Body of pancreas (tissue), 4 donors: ENCODE measurements around the gene PKP4. TPM values are rescaled to one million over a fixed set of nuclear protein-coding genes. Genes with fewer than 3 reads are reported as not detected.

Experiments used
- ATAC-seq: fragments of 150-250 bp; one replicate; pipeline ENCODE4 v1.9.1; 2016
- DNase-seq, 4 donors: peaks; one replicate each; pipeline ENCODE4 v3.0.0-alpha.2; 2019
- H3K27ac ChIP-seq, 4 donors: fragments of 200-600 bp; sonication (generic); 1 replicate in 3 of 4; 2 replicates in 1 of 4; pipeline versions ENCODE4 v1.5.1 to v1.6.1; 2016 to 2019; ENCODE audit warnings: mild to moderate bottlenecking in 1 of 4, mixed read lengths in 1 of 4, moderate library complexity in 1 of 4
- H3K27me3 ChIP-seq, 2 donors: fragments of 200-600 bp; sonication (generic); one replicate each; pipeline ENCODE4 v1.6.0; 2016; ENCODE audit warnings: mild to moderate bottlenecking in 1 of 2
- H3K36me3 ChIP-seq, 2 donors: fragments of 200-600 bp; sonication (generic); replicated peaks in 1 of 2; 2 replicates each; pipeline ENCODE4 v1.5.1; 2016; ENCODE audit warnings: low read depth in 2 of 2; ENCODE audit not compliant: insufficient read depth in 1 of 2
- H3K4me1 ChIP-seq: fragments of 200-600 bp; sonication (generic); one replicate; pipeline ENCODE4 v1.6.0; 2016
- H3K4me3 ChIP-seq, 2 donors: fragments of 200-600 bp; sonication (generic); 1 replicate in 1 of 2; 2 replicates in 1 of 2; pipeline ENCODE4 v1.5.1; 2016 to 2019
- H3K9me3 ChIP-seq, 3 donors: fragments of 200-600 bp; sonication (generic); 1 replicate in 2 of 3; 2 replicates in 1 of 3; pipeline ENCODE4 v1.5.1; 2016
- POLR2A ChIP-seq, 3 donors: fragments of 450-650 bp; IDR thresholded peaks; one replicate each; pipeline ENCODE4 v1.6.1; 2016; ENCODE audit warnings: antibody characterized with exemption in 3 of 3, mild to moderate bottlenecking in 2 of 3
- WGBS, 2 donors: methylation state at CpG; one replicate each; pipeline ENCODE4 v1.1.5; 2017; 5-methylcytosine and 5-hydroxymethylcytosine counted together
- intact Hi-C: fragments of 100-400 bp; cut with DNase I; formaldehyde crosslinking; loops from one replicate; pipeline ENCODE4 v1.15.1; 2023
- total RNA-seq, 2 donors: library from RNA; depleted of rRNA; stranded (reverse); fragments of >200 nt; gene quantifications; one replicate each; pipeline ENCODE4 v1.1.0, GENCODE V29; 2016
- TF ChIP-seq, protein P1 (sequence below), 7 experiments: fragments of 450-650 bp in 4 of 7; fragments of 200-600 bp in 3 of 7; sonication (generic) in 3 of 7; IDR thresholded peaks; one replicate each; pipeline ENCODE4 v1.5.1; 2016 to 2019; ENCODE audit warnings: antibody characterized with exemption in 7 of 7

PKP4 gene
- total RNA-seq, 2 donors from 2014 or later = 36.3 to 50.1 TPM

DNA sequence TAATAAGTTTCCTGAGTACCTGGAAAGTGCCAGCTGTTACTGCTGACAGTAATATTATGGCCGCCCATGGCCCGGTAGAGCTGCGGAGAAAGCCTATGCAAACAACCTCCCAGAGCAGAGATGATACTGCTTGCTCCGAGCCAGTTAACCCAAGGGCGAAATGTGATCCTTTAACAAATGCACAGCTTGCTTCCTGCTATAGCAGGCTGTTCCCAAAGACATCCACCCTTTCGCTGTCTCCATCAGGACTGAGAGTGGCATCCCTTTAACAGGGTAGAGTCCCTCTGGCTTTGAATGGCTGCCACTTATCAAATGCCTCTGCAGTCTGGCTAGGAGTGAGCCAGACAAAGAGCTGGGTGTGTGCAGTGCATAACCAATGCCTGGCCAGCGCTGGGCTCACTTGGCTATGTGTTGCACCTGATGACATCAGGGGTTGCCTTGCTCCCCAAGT, 268.7 kb downstream of the PKP4 start:
- Histone ChIP-seq H3K27ac (no peak overlapping the region), H3K9me3 (no peaks in the 10 kb centered on the region), H3K36me3 (no peaks in the 10 kb centered on the region), H3K4me3 (no peak overlapping the region), H3K27me3 (no peaks in the 10 kb centered on the region), H3K4me1 (peaks cover 11% of the 10 kb centered on the region)
- ATAC-seq (no peak), DNase-seq (no peak)
- WGBS, 2 donors = 42 to 53% methylated on average over 6 to 7 of the region's 7 CpGs
- no peak for TF ChIP-seq POLR2A (IDR thresholded peaks at IDR 0.05)
- TF ChIP-seq, protein P1, sequence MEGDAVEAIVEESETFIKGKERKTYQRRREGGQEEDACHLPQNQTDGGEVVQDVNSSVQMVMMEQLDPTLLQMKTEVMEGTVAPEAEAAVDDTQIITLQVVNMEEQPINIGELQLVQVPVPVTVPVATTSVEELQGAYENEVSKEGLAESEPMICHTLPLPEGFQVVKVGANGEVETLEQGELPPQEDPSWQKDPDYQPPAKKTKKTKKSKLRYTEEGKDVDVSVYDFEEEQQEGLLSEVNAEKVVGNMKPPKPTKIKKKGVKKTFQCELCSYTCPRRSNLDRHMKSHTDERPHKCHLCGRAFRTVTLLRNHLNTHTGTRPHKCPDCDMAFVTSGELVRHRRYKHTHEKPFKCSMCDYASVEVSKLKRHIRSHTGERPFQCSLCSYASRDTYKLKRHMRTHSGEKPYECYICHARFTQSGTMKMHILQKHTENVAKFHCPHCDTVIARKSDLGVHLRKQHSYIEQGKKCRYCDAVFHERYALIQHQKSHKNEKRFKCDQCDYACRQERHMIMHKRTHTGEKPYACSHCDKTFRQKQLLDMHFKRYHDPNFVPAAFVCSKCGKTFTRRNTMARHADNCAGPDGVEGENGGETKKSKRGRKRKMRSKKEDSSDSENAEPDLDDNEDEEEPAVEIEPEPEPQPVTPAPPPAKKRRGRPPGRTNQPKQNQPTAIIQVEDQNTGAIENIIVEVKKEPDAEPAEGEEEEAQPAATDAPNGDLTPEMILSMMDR (IDR thresholded peaks at IDR 0.05) = no peak
- intact Hi-C loops = no loop called here

DNA sequence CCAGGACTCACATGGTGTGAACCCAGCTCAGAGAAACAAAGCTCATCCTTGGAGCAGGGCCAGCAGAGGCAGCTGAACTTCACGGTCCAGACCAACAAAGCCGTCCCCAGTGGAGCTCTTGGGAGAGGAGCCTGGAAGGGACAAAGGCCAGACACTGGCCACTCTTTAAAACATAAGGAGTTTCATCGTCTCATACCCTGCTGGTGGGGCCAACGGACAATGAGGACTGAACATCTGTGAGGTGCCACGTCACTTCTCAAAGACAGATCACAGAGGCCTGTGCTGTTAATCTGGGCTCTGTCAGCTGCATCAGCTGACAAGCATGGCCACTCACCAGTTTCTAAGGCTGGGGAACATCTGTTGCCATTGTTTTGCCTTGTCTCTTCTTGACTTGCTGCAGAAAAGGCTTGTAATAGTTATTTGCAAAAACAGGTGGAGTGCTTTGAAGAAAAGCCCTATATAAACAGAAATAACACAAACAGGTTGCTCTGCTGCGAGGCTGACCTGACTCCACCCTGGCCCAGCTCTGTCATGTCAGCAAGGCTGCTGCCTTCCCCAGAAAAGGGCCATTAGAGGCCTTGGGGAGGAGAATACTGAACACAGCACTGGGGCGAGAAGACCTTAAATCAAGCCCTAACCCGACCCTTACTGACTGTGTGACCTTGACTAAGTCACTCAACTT, 270.3 kb downstream of the PKP4 start:
- Histone ChIP-seq H3K4me1 (peaks cover 11% of the 10 kb centered on the region), H3K9me3 (no peaks in the 10 kb centered on the region), H3K27ac (no peak overlapping the region), H3K4me3 (no peak overlapping the region), H3K27me3 (no peaks in the 10 kb centered on the region), H3K36me3 (no peaks in the 10 kb centered on the region)
- DNase-seq = no peak
- 72 to 74% methylated on average over 6 to 8 of the region's 8 CpGs for WGBS, 2 donors
- intact Hi-C loops = no loop called here
- TF ChIP-seq POLR2A (IDR thresholded peaks at IDR 0.05) = no peak
- TF ChIP-seq, protein P1 (IDR thresholded peaks at IDR 0.05) = no peak
- no peak for ATAC-seq

DNA sequence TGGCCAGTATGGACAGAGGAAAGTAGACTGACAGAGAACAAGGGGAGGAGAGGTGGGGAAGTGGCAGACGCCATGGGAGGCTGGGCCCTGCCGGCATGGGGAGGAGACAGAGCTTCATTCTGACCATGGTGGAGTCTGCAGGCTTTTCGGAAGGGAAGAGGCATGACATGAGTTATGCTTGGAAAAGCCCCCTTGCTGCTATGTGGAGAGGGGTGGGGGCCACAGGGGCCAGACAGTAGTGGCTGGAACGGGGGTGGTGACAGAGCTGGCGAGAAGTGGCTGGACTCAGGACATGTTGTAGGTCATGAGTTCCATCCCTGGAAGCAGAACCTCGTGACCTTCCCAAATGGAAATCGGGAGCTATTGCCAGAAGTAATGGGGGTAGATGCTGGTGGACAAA, 271.7 kb downstream of the PKP4 start:
- Histone ChIP-seq H3K4me3 (no peak overlapping the region), H3K27me3 (no peaks in the 10 kb centered on the region), H3K9me3 (no peaks in the 10 kb centered on the region), H3K36me3 (no peaks in the 10 kb centered on the region), H3K27ac (no peak overlapping the region), H3K4me1 (peaks cover 11% of the 10 kb centered on the region)
- intact Hi-C loops = no loop called here
- ATAC-seq (no peak), DNase-seq (no peak)
- 78 to 79% methylated on average over 7 of the region's 7 CpGs for WGBS, 2 donors
- TF ChIP-seq, protein P1 (IDR thresholded peaks at IDR 0.05) = no peak
- TF ChIP-seq POLR2A (IDR thresholded peaks at IDR 0.05) = no peak

DNA sequence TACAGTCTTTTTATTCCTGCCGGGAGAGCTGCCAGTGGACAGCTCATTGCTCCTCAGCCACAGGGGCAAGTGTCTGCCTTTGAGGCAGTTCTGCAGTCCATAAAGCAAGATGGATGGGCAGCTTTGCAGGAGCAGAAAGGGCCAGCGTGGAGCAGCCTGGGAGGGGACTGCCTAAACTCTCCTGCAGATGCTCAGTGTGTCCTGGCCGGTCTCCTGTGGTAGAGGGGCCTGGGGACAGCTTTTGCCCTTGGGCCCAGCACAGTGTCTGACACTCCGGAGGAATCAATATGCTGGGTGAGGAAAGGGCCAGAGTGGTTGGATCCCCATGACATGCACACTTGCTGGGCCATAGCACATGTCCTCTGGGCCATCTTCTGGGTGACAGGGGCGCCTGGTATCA, 272.7 kb downstream of the PKP4 start:
- no peak for DNase-seq

More for the DNA sequence above, 272.7 kb downstream of the PKP4 start:
- no peaks in the 10 kb centered on the region for H3K9me3 ChIP-seq
- H3K4me3 ChIP-seq = no peak overlapping the region
- H3K36me3 ChIP-seq = no peaks in the 10 kb centered on the region
- peaks cover 8% of the 10 kb centered on the region for H3K4me1 ChIP-seq
- H3K27ac ChIP-seq = no peak overlapping the region
- WGBS, 2 donors = 91 to 93% methylated on average over 4 to 5 of the region's 5 CpGs
- H3K27me3 ChIP-seq = no peaks in the 10 kb centered on the region
- intact Hi-C loops = no loop called here
- TF ChIP-seq, protein P1 (IDR thresholded peaks at IDR 0.05) = no peak
- no peak for TF ChIP-seq POLR2A (IDR thresholded peaks at IDR 0.05)
- ATAC-seq = no peak
